ENCODE measurements around the gene TBX1.

TBX1 gene

GRCh38 chr22:19808873-19809478, 48.4 kb downstream of the TBX1 start:
- peaks cover 25% of the 10 kb centered on the region for H3K27me3 Mint-ChIP-seq (ENCODE audit: low read depth)
- H3K27ac Mint-ChIP-seq: no peak overlapping the region

GRCh38 chr22:19809741-19810140, 49.2 kb downstream of the TBX1 start:
- H3K36me3 Mint-ChIP-seq (ENCODE audit: low read depth): peaks cover 3% of the 10 kb centered on the region
- TF ChIP-seq CTCF (IDR thresholded peaks at IDR 0.05; ENCODE audit: unreplicated experiment in 3 of 3): no peak
- no peak overlapping the region for H3K4me3 Mint-ChIP-seq
- H3K27ac Mint-ChIP-seq: no peak overlapping the region
- H3K9me3 Mint-ChIP-seq: no peaks in the 10 kb centered on the region
- H3K27me3 Mint-ChIP-seq (ENCODE audit: low read depth): peaks cover 25% of the 10 kb centered on the region
- H3K4me1 Mint-ChIP-seq: peaks cover 9% of the 10 kb centered on the region

More at GRCh38 chr22:19808873-19809478, 48.4 kb downstream of the TBX1 start:
- Mint-ChIP-seq H3K4me3 (no peak overlapping the region), H3K4me1 (peaks cover 9% of the 10 kb centered on the region), H3K9me3 (no peaks in the 10 kb centered on the region), H3K36me3 (ENCODE audit: low read depth) (peaks cover 3% of the 10 kb centered on the region)
- no peak for TF ChIP-seq CTCF (IDR thresholded peaks at IDR 0.05; ENCODE audit: unreplicated experiment in 3 of 3)

- no peak for TF ChIP-seq CTCF (IDR thresholded peaks at IDR 0.05; ENCODE audit: unreplicated experiment in 3 of 3)
- Mint-ChIP-seq H3K9me3 (no peaks in the 10 kb centered on the region), H3K36me3 (ENCODE audit: low read depth) (peaks cover 3% of the 10 kb centered on the region), H3K4me3 (no peak overlapping the region), H3K4me1 (peaks cover 9% of the 10 kb centered on the region), H3K27me3 (ENCODE audit: low read depth) (peaks cover 25% of the 10 kb centered on the region), H3K27ac (no peak overlapping the region)
These were observed 50.0 kb downstream of the TBX1 start for GRCh38 chr22:19810381-19811201.

GRCh38 chr22:19811211-19811621, 50.6 kb downstream of the TBX1 start:
- H3K4me3 Mint-ChIP-seq: no peak overlapping the region
- H3K27me3 Mint-ChIP-seq (ENCODE audit: low read depth): peaks cover 25% of the 10 kb centered on the region
- no peak for TF ChIP-seq CTCF (IDR thresholded peaks at IDR 0.05; ENCODE audit: unreplicated experiment in 3 of 3)
- no peak overlapping the region for H3K27ac Mint-ChIP-seq
- no peaks in the 10 kb centered on the region for H3K9me3 Mint-ChIP-seq
- peaks cover 9% of the 10 kb centered on the region for H3K4me1 Mint-ChIP-seq
- peaks cover 3% of the 10 kb centered on the region for H3K36me3 Mint-ChIP-seq (ENCODE audit: low read depth)

GRCh38 chr22:19811811-19812771, 51.5 kb downstream of the TBX1 start:
- H3K27me3 Mint-ChIP-seq (ENCODE audit: low read depth): peaks cover 25% of the 10 kb centered on the region
- peaks cover 9% of the 10 kb centered on the region for H3K4me1 Mint-ChIP-seq
- H3K27ac Mint-ChIP-seq: no peak overlapping the region
- peaks cover 3% of the 10 kb centered on the region for H3K36me3 Mint-ChIP-seq (ENCODE audit: low read depth)
- no peak for TF ChIP-seq CTCF (IDR thresholded peaks at IDR 0.05; ENCODE audit: unreplicated experiment in 3 of 3)
- H3K4me3 Mint-ChIP-seq: no peak overlapping the region
- no peaks in the 10 kb centered on the region for H3K9me3 Mint-ChIP-seq
